Measurements from ENCODE around the gene SFMBT1. TPM values are rescaled to one million over a fixed set of nuclear protein-coding genes. Genes with fewer than 3 reads are reported as not detected.

SFMBT1 gene
- total and polyA plus RNA-seq, 9 of the 15 experiments (the other 6 are each of a cell fraction or from before 2014, with no cell fraction given), result 0.76 to 6.6 (median 3.6) TPM

GRCh38 chr3:52998771-52999513, 46.9 kb downstream of the SFMBT1 start:
- intact Hi-C loops (cut with micrococcal nuclease), result no loop called here
- Histone ChIP-seq H3K9me3 (replicated peaks; ENCODE audit: control insufficient read depth, insufficient read depth, low read depth, low read length) (no peaks in the 10 kb centered on the region), H3K27me3 (ENCODE audit: control insufficient read depth in 2 of 2, insufficient read depth in 2 of 2, low read length in 2 of 2) (no peaks in the 10 kb centered on the region), H3K79me2 (ENCODE audit: control insufficient read depth, insufficient read depth, low read length) (no peaks in the 10 kb centered on the region; the same call in 2 of the 3 replicates), H3K9me1 (ENCODE audit: control insufficient read depth, insufficient read depth, low read length) (peaks cover 4% of the 10 kb centered on the region), H4K20me1 (replicated peaks; ENCODE audit: control insufficient read depth, insufficient read depth, low read length) (no peaks in the 10 kb centered on the region), H3K4me1 (replicated peaks in 1 of 2; ENCODE audit: control insufficient read depth in 2 of 2, insufficient read depth in 2 of 2, low read length in 2 of 2) (peaks cover 0 to 11% of the 10 kb centered on the region in 2 experiments; a peak in 2 of 5 replicates), H2AFZ (ENCODE audit: low read depth, low read length) (peak overlapping the region; percentile 59; the same call in 1 of the 2 replicates), H3K4me2 (ENCODE audit: insufficient read depth, low read length) (peak overlapping the region; percentile 5), H3K36me3 (ENCODE audit: control insufficient read depth, insufficient read depth, low read length) (no peaks in the 10 kb centered on the region), H3K4me3 (no peak overlapping the region), H3K27ac (ENCODE audit: extremely low read depth, low read depth, low read length) (no peak overlapping the region), H3K9ac (ENCODE audit: insufficient read depth in 1 of 2, low read depth in 2 of 2, low read length in 2 of 2) (peak overlapping the region in 1 of 2 experiments; percentile 31; a peak in 1 of 4 replicates)
- no TSS peak for BruUV-seq (replicated peaks)
- in situ Hi-C loops (cut with MboI), result no loop called here
- peak; percentile 96 for ATAC-seq
- DNase-seq (ENCODE audit: extremely low read depth in 1 of 4, low spot score in 3 of 4), result peak; percentile 17 to 38 (median 30)
- peak; percentile 56 for FAIRE-seq
- POLR2A ChIA-PET, result interaction anchor here (0.5 to 0.7 kb wide), 2 partner anchors 11 to 62 kb away, joined by 3 to 4 read pairs; no protein-coding TSS in a partner anchor
- 79% methylated on average over 26 of the region's 41 CpGs for WGBS (ENCODE audit: insufficient coverage, low coverage, missing lambda C conversion rate)
- CTCF ChIA-PET (ENCODE audit: low intra/inter-chr PET ratio), result no interaction called here
- TF ChIP-seq, protein P1, sequence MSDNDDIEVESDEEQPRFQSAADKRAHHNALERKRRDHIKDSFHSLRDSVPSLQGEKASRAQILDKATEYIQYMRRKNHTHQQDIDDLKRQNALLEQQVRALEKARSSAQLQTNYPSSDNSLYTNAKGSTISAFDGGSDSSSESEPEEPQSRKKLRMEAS (CRISPR knock-in tag; IDR thresholded peaks at IDR 0.05), result 0 out of 2 replicates have a peak, but pooled peaks have one; percentile 14
- no peak for TF ChIP-seq ZNF695 (CRISPR knock-in tag; IDR thresholded peaks at IDR 0.05)
- TF ChIP-seq TEAD1 (CRISPR knock-in tag; IDR thresholded peaks at IDR 0.05), result peak in 1 of 2 experiments; percentile 84; a peak in 1 of 4 replicates
- no peak for TF ChIP-seq KAT8 (IDR thresholded peaks at IDR 0.05; ENCODE audit: low read depth)
- no peak for TF ChIP-seq MGA (IDR thresholded peaks at IDR 0.05)
- no peak for TF ChIP-seq MAFK (IDR thresholded peaks at IDR 0.05; ENCODE audit: low read length)
- TF ChIP-seq ZNF707 (CRISPR knock-in tag; conservative IDR thresholded peaks at IDR 0.05), result no peak
- TF ChIP-seq U2AF1 (optimal IDR thresholded peaks at IDR 0.05; ENCODE audit: low read depth, low read length), result no peak
- no peak for TF ChIP-seq ZNF444 (CRISPR knock-in tag; IDR thresholded peaks at IDR 0.05)
- TF ChIP-seq PHF21A (IDR thresholded peaks at IDR 0.05; ENCODE audit: borderline replicate concordance, low read depth), result no peak

All from K562 (cell line).